HG03457 (cell line): ENCODE data around the gene ADGRB2.

Source experiments
- ATAC-seq: cut with Tn5 transposase; IDR thresholded peaks from one replicate; pipeline ENCODE4 v1.9.1; 2021; ENCODE audit warnings: moderate number of reproducible peaks; ENCODE audit not compliant: unreplicated experiment

Gene ADGRB2

DNA sequence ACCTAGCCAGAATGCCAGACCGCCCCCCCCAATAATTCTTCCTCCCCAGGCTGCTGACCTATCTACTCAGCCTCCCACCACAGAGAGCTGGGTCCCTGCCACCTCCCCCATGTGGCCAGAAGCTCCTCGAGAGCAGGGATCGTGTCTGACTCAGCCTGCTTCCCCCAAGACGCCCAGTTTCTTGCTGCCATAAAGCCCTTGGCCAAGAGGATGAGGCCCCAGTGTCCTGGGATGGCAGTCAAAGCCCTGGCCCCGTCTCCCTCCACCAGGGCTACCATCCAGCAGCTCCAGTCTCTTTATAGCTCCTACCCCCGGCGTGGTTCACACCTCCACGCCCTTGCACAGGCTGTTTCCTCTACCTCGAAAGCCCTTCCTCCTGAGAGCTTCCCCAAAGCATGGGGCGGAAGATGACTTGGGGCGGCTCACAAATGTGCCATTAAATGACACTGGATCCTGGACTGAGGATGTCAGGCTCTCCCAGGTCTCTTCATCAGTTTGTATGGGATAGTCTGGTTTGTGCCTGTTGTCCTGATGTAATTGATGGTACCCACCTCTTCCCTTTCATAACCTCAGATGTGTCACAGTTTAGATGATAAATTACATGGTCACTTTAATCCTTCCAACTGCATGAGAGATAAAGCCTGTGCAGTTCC lies 13.2 kb downstream of the ADGRB2 start:
- ATAC-seq, result no peak

DNA sequence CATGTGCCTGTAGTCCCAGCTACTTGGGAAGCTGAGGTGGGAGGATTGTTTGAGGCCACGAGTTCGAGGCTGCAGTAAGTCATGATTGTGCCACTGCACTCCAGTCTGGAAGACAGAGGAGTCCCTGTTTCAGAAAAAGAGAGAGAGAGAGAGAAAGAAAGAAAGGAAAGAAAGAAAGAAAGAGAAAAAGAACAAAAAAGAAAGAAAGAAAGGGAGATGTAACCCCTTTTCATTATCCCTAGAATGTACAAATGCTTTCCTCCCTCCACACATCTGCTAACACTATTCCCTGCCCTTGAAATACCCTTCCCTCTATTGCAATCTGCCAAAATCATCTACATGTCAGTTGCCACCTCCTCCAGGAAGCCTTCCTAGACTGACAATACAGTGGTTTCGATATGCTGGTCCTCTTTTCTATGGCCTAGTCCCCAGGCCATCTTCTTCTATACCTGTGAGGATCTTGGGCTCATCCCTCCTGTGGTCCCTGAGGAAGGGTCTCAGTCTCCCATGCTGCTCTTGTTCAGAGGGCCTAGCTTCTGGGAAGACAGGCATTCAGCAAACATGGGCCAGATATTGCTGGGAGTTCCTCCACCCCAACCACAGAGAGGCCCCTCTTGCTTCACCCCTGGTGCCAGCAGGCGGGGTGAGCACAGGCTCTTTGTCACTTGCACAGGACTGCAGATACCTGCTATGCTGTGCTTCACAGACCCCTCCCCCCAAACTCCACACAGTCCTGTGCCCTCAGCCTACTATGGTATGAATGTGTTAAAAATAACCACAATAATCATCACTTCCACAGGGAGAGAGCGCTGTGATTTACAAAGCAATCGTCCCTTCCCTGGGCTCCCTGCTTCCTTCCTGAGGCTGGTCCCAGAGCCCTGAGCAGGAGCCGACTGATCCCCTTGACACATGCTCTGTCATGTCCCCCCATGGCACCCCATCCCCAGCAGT lies 14.1 kb downstream of the ADGRB2 start:
- no peak for ATAC-seq

GRCh38 chr1:31748365-31748764 lies 15.8 kb downstream of the ADGRB2 start:
- ATAC-seq, result no peak

DNA sequence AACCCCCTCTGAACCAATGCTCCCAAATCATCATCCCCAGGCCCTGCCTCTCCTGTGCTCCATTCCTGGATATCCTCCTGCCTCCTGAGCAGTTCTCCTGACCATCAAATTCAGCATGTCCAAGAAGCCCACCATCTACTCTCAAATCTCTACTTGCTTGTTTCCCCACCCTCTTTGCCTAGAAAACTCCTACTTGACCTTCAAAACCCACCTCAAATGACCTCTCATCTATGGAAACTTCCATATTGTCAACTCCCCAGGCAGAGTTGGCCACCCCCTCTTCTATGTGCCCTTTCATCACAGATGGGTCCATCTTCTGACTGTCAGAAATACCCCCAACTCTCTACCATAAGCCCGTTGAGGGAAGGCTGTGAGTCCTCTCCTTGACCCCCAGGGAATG lies 16.8 kb downstream of the ADGRB2 start:
- ATAC-seq, result no peak

- ATAC-seq, result no peak
These were observed 17.5 kb downstream of the ADGRB2 start for GRCh38 chr1:31746687-31747086.

GRCh38 chr1:31745946-31746670 lies 18.0 kb downstream of the ADGRB2 start:
- no peak for ATAC-seq

- no peak for ATAC-seq
These were observed 18.8 kb downstream of the ADGRB2 start for GRCh38 chr1:31745096-31745945.

- ATAC-seq, result no peak
These were observed 19.8 kb downstream of the ADGRB2 start for GRCh38 chr1:31744165-31744888.

GRCh38 chr1:31742462-31743212 lies 21.5 kb downstream of the ADGRB2 start:
- no peak for ATAC-seq

- no peak for ATAC-seq
These were observed 24.8 kb downstream of the ADGRB2 start for GRCh38 chr1:31739346-31739745.

DNA sequence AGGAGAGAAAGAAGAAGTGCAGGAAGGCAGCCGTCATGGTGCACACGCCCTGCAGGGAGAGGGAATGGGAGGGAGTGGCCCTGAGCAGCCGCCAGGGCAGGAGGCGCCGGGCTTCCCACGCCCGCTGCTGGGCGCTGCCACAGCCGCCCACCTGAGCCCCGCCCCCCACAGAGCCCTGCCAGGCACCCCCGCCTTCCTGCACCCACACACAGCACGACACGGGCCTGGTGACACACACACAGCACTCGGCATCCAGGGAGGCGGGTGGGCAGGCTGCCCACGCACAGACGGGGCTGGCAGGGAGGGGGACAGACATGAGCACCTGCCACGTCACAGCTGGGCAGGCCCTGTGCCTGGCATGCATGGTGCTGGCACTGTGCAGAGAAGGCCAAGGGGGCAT lies 27.5 kb downstream of the ADGRB2 start:
- no peak for ATAC-seq

DNA sequence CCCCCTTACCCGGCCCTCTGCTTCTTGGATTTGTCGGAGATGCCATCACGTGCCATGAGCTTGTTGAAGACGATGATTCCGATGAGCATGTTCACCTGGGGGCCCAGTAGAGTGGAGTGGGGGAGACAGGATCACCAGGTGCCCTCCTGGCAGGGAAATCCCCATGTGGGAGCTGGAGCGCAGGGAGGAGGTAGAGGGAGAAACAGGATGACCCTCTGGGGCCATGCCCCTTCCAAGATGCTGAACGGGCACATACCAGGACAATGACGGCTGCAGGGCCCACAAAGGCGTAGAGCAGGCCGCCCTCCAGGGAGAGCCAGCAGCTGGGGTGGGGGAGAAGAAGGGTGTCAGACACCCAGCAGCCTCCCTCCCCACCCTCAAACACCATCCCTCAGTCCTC lies 28.6 kb downstream of the ADGRB2 start:
- ATAC-seq, result no peak

DNA sequence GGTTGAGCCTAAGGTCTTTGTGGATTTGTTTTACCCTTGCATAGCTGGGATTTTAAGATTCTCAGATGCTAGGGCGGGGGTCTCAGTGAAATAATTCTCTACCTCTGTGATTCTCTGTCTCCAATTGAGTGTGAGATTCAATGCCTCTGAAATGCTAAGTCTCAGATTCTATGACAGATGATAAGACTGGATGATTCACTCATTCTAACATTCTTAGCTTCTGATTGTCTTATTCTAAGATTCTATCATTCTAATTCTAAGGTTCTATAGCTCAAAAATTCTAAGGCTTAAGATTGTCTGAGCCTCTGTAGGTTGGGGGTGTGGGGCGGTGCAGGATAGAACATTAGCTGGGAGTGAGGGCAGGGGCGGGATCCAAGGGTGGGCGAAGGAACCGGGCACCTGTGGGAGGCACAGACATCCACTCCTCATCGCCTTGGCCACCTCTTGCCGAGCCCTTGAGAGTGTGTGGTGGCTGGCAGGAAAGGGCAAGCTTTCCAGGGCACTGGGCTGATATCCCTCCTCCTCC lies 29.5 kb downstream of the ADGRB2 start:
- ATAC-seq, result no peak

- ATAC-seq, result no peak
These were observed 30.5 kb downstream of the ADGRB2 start for GRCh38 chr1:31733389-31734219.

GRCh38 chr1:31732751-31733289 lies 31.3 kb downstream of the ADGRB2 start:
- ATAC-seq, result no peak

- no peak for ATAC-seq
These were observed 31.8 kb downstream of the ADGRB2 start for GRCh38 chr1:31732343-31732742.

DNA sequence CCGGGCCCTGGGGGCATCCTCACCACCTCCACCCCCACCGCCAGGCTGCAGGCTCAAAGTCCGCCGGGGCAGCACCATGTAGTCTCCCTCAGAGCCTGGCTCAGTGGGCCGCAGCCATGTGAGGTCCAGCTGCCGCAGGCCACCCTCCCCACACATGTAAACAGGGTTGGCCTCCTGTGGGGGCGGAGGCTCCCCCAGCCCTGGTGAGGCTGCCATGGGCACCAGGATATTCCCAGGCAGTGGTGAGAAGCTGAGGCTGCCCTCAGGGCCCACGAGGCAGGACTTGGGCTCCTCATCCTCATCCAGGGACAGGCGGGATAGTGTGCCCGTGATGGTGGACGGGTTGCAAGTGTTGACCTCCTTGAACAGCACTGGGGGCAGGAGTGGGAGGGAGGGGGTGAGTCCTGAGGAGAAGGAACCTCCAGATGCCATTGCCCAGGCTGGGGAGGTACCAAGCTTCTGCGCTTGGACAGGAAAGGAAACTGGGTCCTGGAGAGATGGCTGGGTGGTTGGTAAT lies 33.0 kb downstream of the ADGRB2 start:
- ATAC-seq, result no peak
